Right lobe of liver (tissue), 6 donors: Measurements from ENCODE around the gene FUOM. TPM values are rescaled to one million over a fixed set of nuclear protein-coding genes. Genes with fewer than 3 reads are reported as not detected.
A peak's percentile ranks its signal among the peaks of the same experiment; 100 is the strongest.

Source experiments
- ATAC-seq, 4 donors: fragments of 200-7000 bp; cut with Tn5 transposase; one replicate each; pipeline ENCODE4 v1.9.1; 2020; ENCODE audit warnings: mild to moderate bottlenecking in 4 of 4, moderate library complexity in 4 of 4
- DNase-seq, 3 donors: peaks; one replicate each; pipeline ENCODE4 v3.0.0-alpha.2; 2020
- H3K27ac ChIP-seq, 3 donors: fragments of 200-600 bp; one replicate each; pipeline ENCODE4 v1.8.0; 2022
- H3K27me3 ChIP-seq, 2 donors: fragments of 200-600 bp; one replicate each; pipeline ENCODE4 v1.8.0; 2022
- H3K36me3 ChIP-seq, 4 donors: fragments of 200-600 bp; sonication (generic) in 1 of 4; one replicate each; pipeline versions ENCODE4 v1.5.1 to v1.8.0; 2017 to 2022; ENCODE audit warnings: control low read depth in 1 of 4
- H3K4me1 ChIP-seq, 4 donors: fragments of 200-600 bp; sonication (generic) in 1 of 4; one replicate each; pipeline versions ENCODE4 v1.5.1 to v1.8.0; 2017 to 2022; ENCODE audit warnings: control low read depth in 1 of 4
- H3K4me3 ChIP-seq, 3 donors: fragments of 200-600 bp; one replicate each; pipeline ENCODE4 v1.8.0; 2022
- H3K9me3 ChIP-seq, 4 donors: fragments of 200-600 bp; sonication (generic) in 1 of 4; one replicate each; pipeline versions ENCODE4 v1.5.1 to v1.8.0; 2017 to 2022; ENCODE audit warnings: control low read depth in 1 of 4
- POLR2A ChIP-seq: fragments of 450-650 bp; IDR thresholded peaks from one replicate; pipeline ENCODE4 v1.6.1; 2017; ENCODE audit warnings: antibody characterized with exemption, mild to moderate bottlenecking
- WGBS: methylation state at CpG from one replicate; pipeline ENCODE4 v1.1.6; 2018; ENCODE audit warnings: low coverage, low lambda C conversion rate; ENCODE audit not compliant: insufficient coverage; ENCODE audit errors: missing lambda C conversion rate; 5-methylcytosine and 5-hydroxymethylcytosine counted together
- intact Hi-C, 2 donors: fragments of 100-400 bp; cut with DNase I; formaldehyde crosslinking; loops; one replicate each; pipeline versions ENCODE4 v1.11.2 to v1.14.1; 2022
- total RNA-seq, 6 experiments: library from RNA; depleted of rRNA in 2 of 6; stranded (reverse); fragments of >200 nt in 2 of 6; fragmentation: NEBNext Ultra II Directional in 3 of 6; extraction: Animal tissue kit (Norgen Biotek cat#: 25700) in 3 of 6; gene quantifications; one replicate each; pipeline versions ENCODE4 v1.1.0 to v1.2.4, GENCODE V29; 2016 to 2023
- TF ChIP-seq, protein P1 (sequence below), 4 donors: fragments of 200-600 bp in 3 of 4; fragments of 450-650 bp in 1 of 4; IDR thresholded peaks; one replicate each; pipeline versions ENCODE4 v1.5.1 to v1.8.0; 2016 to 2022; ENCODE audit warnings: antibody characterized with exemption in 4 of 4, mild to moderate bottlenecking in 2 of 4
- donor health status: DM: no; HTN: yes; CAD: no.
- donor health status: DM: no; HTN: no; CAD: no.
- donor health status: DM: no; HTN: no; CAD: no.
- donor health status: DM: no; HTN: yes; CAD: no.
- donor health status: DM: no; HTN: yes; CAD: no.

Gene FUOM
- total RNA-seq, 6 experiments from 2014 or later = 76.1 to 158 (median 124) TPM

GRCh38 chr10:133385214-133385613, 27.4 kb upstream of the FUOM start:
- peak in 2 of 3 donors; percentile 2 to 5 for DNase-seq
- TF ChIP-seq, protein P1, sequence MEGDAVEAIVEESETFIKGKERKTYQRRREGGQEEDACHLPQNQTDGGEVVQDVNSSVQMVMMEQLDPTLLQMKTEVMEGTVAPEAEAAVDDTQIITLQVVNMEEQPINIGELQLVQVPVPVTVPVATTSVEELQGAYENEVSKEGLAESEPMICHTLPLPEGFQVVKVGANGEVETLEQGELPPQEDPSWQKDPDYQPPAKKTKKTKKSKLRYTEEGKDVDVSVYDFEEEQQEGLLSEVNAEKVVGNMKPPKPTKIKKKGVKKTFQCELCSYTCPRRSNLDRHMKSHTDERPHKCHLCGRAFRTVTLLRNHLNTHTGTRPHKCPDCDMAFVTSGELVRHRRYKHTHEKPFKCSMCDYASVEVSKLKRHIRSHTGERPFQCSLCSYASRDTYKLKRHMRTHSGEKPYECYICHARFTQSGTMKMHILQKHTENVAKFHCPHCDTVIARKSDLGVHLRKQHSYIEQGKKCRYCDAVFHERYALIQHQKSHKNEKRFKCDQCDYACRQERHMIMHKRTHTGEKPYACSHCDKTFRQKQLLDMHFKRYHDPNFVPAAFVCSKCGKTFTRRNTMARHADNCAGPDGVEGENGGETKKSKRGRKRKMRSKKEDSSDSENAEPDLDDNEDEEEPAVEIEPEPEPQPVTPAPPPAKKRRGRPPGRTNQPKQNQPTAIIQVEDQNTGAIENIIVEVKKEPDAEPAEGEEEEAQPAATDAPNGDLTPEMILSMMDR (IDR thresholded peaks at IDR 0.05) = no peak
- TF ChIP-seq POLR2A = no peak
- no peak for ATAC-seq
- intact Hi-C loops = no loop called here
- Histone ChIP-seq H3K27ac (no peak overlapping the region), H3K9me3 (no peaks in the 10 kb centered on the region), H3K36me3 (no peaks in the 10 kb centered on the region), H3K4me1 (peaks cover 0 to 1% (median under 1%) of the 10 kb centered on the region in 4 donors), H3K4me3 (no peak overlapping the region), H3K27me3 (no peaks in the 10 kb centered on the region)
- 93% methylated on average over 2 of the region's 2 CpGs for WGBS

- DNase-seq (peak in 1 of 3 donors; percentile 3), ATAC-seq (no peak)
- TF ChIP-seq POLR2A = no peak
- TF ChIP-seq, protein P1 (IDR thresholded peaks at IDR 0.05) = no peak
- H3K4me1 ChIP-seq = peaks cover 0 to 9% (median 3%) of the 10 kb centered on the region in 4 donors
- H3K27ac ChIP-seq = no peak overlapping the region
- H3K36me3 ChIP-seq = no peaks in the 10 kb centered on the region
- no peaks in the 10 kb centered on the region for H3K27me3 ChIP-seq
- H3K4me3 ChIP-seq = no peak overlapping the region
- intact Hi-C loops = no loop called here
- no peaks in the 10 kb centered on the region for H3K9me3 ChIP-seq
- WGBS = 75% methylated on average over 4 of the region's 13 CpGs
Measured at GRCh38 chr10:133384071-133384470, 26.3 kb upstream of the FUOM start.

DNA sequence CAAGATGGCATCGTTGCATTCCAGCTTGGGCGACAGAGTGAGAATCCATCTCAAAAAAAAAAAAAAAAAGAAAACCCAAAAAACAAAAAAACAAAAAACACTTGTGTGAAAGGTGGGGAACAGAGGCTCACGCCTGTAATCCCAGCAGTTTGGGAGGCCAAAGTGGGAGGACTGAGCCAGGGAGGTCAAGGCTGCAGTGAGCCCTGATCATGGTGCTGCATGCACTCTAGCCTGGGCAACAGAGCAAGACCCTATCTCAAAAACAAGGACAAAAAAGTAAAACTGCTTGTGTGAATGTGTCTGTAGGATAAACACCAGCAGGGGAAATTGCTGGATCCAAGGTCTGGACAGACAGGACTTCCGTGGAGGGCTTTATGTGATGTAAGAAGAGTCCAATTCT, 25.7 kb upstream of the FUOM start:
- ATAC-seq (no peak), DNase-seq (peak in 1 of 3 donors; percentile 2)
- Histone ChIP-seq H3K4me1 (peaks cover 0 to 9% (median 3%) of the 10 kb centered on the region in 4 donors), H3K27me3 (no peaks in the 10 kb centered on the region), H3K4me3 (no peak overlapping the region), H3K9me3 (no peaks in the 10 kb centered on the region), H3K36me3 (no peaks in the 10 kb centered on the region), H3K27ac (no peak overlapping the region)
- 91% methylated on average over 4 of the region's 4 CpGs for WGBS
- TF ChIP-seq POLR2A = no peak
- TF ChIP-seq, protein P1 (IDR thresholded peaks at IDR 0.05) = no peak
- intact Hi-C loops = no loop called here

DNA sequence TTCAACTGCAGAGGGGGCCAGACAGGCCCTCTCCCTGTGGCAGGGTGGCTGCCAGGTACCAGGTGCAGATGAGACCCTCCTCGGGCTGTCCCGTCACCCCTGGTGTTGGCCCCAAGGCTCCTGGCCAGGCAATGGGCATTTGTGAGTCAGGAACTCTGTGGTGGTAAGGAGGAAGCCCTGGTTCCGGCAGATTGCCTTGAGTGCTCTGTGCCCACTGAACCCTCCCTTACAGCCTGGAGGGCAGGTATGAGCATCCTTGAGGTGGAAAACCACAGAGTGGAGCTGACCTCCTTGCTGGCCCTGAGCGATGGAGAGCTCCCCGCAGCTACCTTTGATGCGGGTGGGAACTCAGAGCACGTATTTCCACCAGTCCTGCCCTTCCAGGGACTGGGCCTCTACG, 23.2 kb upstream of the FUOM start:
- no peak for TF ChIP-seq POLR2A
- TF ChIP-seq, protein P1 (IDR thresholded peaks at IDR 0.05) = no peak
- no CpG with 5 or more reads among the region's 8 CpGs for WGBS
- H3K4me1 ChIP-seq = peaks cover 0 to 14% (median 4%) of the 10 kb centered on the region in 4 donors
- ATAC-seq (no peak), DNase-seq (no peak)
- H3K4me3 ChIP-seq = no peak overlapping the region
- intact Hi-C loops = no loop called here
- no peaks in the 10 kb centered on the region for H3K9me3 ChIP-seq
- H3K27ac ChIP-seq = no peak overlapping the region
- H3K27me3 ChIP-seq = no peaks in the 10 kb centered on the region
- H3K36me3 ChIP-seq = no peaks in the 10 kb centered on the region
